HEK293 (cell line): Measurements from ENCODE around the gene CFAP221.

Experiments
- CTCF ChIP-seq: fragments of 450-650 bp; formaldehyde crosslinking; IDR thresholded peaks from 2 replicates; pipeline ENCODE4 v1.5.1; 2016; ENCODE audit warnings: missing biosample characterization, missing genetic modification characterization
- RBAK ChIP-seq: fragments of 450-650 bp; formaldehyde crosslinking; IDR thresholded peaks from 2 replicates; pipeline ENCODE4 v1.5.1; 2016; ENCODE audit warnings: missing biosample characterization, missing genetic modification characterization
- SP2 ChIP-seq: fragments of 450-650 bp; formaldehyde crosslinking; IDR thresholded peaks from 2 replicates; pipeline ENCODE4 v1.5.1; 2016; ENCODE audit warnings: missing biosample characterization, missing genetic modification characterization
- YY1 ChIP-seq: fragments of 450-650 bp; formaldehyde crosslinking; IDR thresholded peaks from 2 replicates; pipeline ENCODE4 v1.5.1; 2018; ENCODE audit warnings: missing biosample characterization, missing genetic modification characterization
- ZNF341 ChIP-seq: fragments of 450-650 bp; formaldehyde crosslinking; IDR thresholded peaks from 2 replicates; pipeline ENCODE4; 2016; ENCODE audit warnings: low read depth, missing biosample characterization, missing genetic modification characterization
- ZSCAN5A ChIP-seq: fragments of 450-650 bp; formaldehyde crosslinking; IDR thresholded peaks from 2 replicates; pipeline ENCODE4 v1.5.1; 2016; ENCODE audit warnings: missing biosample characterization, missing genetic modification characterization

- no peak for TF ChIP-seq CTCF
- TF ChIP-seq ZNF341 (tag by site-specific recombination), result no peak
- TF ChIP-seq SP2 (tag by site-specific recombination), result no peak
- TF ChIP-seq YY1, result no peak
- TF ChIP-seq ZSCAN5A (tag by site-specific recombination), result no peak
- TF ChIP-seq RBAK (tag by site-specific recombination), result no peak
Measured at GRCh38 chr2:119650206-119650605, 106.0 kb downstream of the CFAP221 start.
